Measurements from ENCODE around the gene SPEM1.

Gene SPEM1

GRCh38 chr17:7398612-7399011 lies 21.5 kb upstream of the SPEM1 start:
- DNase-seq (ENCODE audit: low read depth in 2 of 2): no peak

- no peak for DNase-seq (ENCODE audit: low read depth in 2 of 2)
Measured at GRCh38 chr17:7403043-7403726, 16.9 kb upstream of the SPEM1 start.

- DNase-seq (ENCODE audit: low read depth in 2 of 2): no peak
Measured at GRCh38 chr17:7403727-7403976, 16.5 kb upstream of the SPEM1 start.

- DNase-seq (ENCODE audit: low read depth in 2 of 2): peak; percentile 89 to 93
Measured at GRCh38 chr17:7403977-7404736, 16.0 kb upstream of the SPEM1 start, which contains the start of gene TMEM256. Gene TMEM256, minus strand, starts transcription at chr17:7404097. Its CDS starts 13 bp downstream, at chr17:7404084.

GRCh38 chr17:7404737-7405349 lies 15.3 kb upstream of the SPEM1 start:
- DNase-seq (ENCODE audit: low read depth in 2 of 2): peak in 1 of 2 donors; percentile 36

- DNase-seq (ENCODE audit: low read depth in 2 of 2): no peak
Measured at GRCh38 chr17:7405350-7406234, 14.5 kb upstream of the SPEM1 start.

- DNase-seq (ENCODE audit: low read depth in 2 of 2): no peak
Measured at GRCh38 chr17:7406235-7406825, 13.8 kb upstream of the SPEM1 start.

GRCh38 chr17:7407082-7407481 lies 13.0 kb upstream of the SPEM1 start:
- DNase-seq (ENCODE audit: low read depth in 2 of 2): no peak

- no peak for DNase-seq (ENCODE audit: low read depth in 2 of 2)
Measured at GRCh38 chr17:7407485-7408251, 12.5 kb upstream of the SPEM1 start, which contains the start of gene NLGN2. Gene NLGN2, plus strand, starts transcription at chr17:7407845. Its CDS starts 411 bp downstream, at chr17:7408256.

- DNase-seq (ENCODE audit: low read depth in 2 of 2): no peak
Measured at GRCh38 chr17:7408252-7408727, 11.8 kb upstream of the SPEM1 start.

GRCh38 chr17:7408863-7409262 lies 11.3 kb upstream of the SPEM1 start:
- no peak for DNase-seq (ENCODE audit: low read depth in 2 of 2)

GRCh38 chr17:7409716-7410115 lies 10.4 kb upstream of the SPEM1 start:
- DNase-seq (ENCODE audit: low read depth in 2 of 2): no peak

GRCh38 chr17:7410634-7411426 lies 9.3 kb upstream of the SPEM1 start:
- DNase-seq (ENCODE audit: low read depth in 2 of 2): no peak

GRCh38 chr17:7411427-7411750 lies 8.7 kb upstream of the SPEM1 start:
- DNase-seq (ENCODE audit: low read depth in 2 of 2): no peak

GRCh38 chr17:7413346-7413985 lies 6.7 kb upstream of the SPEM1 start:
- DNase-seq (ENCODE audit: low read depth in 2 of 2): no peak

GRCh38 chr17:7414837-7415236 lies 5.3 kb upstream of the SPEM1 start:
- no peak for DNase-seq (ENCODE audit: low read depth in 2 of 2)

- no peak for DNase-seq (ENCODE audit: low read depth in 2 of 2)
Measured at GRCh38 chr17:7415784-7416183, 4.3 kb upstream of the SPEM1 start.

- no peak for DNase-seq (ENCODE audit: low read depth in 2 of 2)
Measured at GRCh38 chr17:7416323-7416722, 3.8 kb upstream of the SPEM1 start.

GRCh38 chr17:7417056-7417655 lies 3.0 kb upstream of the SPEM1 start:
- no peak for DNase-seq (ENCODE audit: low read depth in 2 of 2)

Data from activated CD8-positive, alpha-beta memory T cell treated with anti-CD3 and anti-CD28 coated beads for 4 hours (primary cell).